Endometrial microvascular endothelial cells (primary cell): ENCODE data around the gene ERC2. TPM values are rescaled to one million over a fixed set of nuclear protein-coding genes. Genes with fewer than 3 reads are reported as not detected.

Source experiments
- in situ Hi-C: cut with HindIII; loops from 2 replicates; pipeline ENCODE4 v1.10.0; 2017; ENCODE audit warnings: low sequenced_read_pairs, low pct_unique_long_range_greater_than_20kb; ENCODE audit errors: inconsistent ontology term
- total RNA-seq: library from RNA; depleted of rRNA; stranded (reverse); fragments of >200 nt; gene quantifications from one replicate; pipeline ENCODE4 v1.2.3, GENCODE V29; 2015; ENCODE audit errors: inconsistent ontology term

Gene ERC2
- total RNA-seq, 1 donor from 2014 or later: not detected

DNA sequence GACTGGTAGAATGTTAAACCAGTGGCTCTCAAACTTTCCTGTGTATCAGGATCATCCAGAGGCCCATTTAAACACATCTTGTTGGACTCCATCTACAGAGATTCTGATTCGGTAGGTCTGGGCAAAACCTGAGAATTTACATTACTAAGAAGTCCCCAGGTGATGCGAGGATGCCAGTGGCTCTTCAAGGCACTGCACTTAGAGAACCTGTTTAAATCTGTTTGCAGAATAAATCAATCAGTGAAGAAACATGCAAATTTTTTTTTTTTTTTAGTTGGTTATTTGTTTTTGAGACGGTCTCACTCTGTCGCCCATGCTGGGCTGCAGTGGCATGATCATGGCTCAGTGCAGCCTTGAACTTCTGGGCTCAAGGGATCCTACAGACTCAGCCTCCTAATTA lies 863.4 kb downstream of the ERC2 start:
- in situ Hi-C loops: no loop called here

DNA sequence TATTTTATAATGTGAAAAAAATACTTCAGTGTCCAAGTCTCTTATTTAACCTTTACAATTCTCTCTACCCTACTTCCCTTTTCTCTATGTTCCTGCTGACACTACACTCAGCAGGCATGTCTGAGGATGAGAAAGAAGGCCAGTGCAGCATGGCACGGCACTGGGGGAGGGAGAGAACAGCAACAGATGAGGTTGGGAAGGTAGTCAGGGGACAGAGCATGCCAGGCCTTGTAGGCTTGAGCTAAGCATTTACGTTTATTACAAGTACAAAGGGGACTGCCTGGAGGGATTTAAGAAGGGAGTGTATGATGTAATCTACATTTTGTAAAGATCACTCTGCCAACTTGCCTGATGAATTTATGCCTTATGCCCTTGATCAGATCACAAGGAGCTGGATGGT lies 863.9 kb downstream of the ERC2 start:
- in situ Hi-C loops: no loop called here

DNA sequence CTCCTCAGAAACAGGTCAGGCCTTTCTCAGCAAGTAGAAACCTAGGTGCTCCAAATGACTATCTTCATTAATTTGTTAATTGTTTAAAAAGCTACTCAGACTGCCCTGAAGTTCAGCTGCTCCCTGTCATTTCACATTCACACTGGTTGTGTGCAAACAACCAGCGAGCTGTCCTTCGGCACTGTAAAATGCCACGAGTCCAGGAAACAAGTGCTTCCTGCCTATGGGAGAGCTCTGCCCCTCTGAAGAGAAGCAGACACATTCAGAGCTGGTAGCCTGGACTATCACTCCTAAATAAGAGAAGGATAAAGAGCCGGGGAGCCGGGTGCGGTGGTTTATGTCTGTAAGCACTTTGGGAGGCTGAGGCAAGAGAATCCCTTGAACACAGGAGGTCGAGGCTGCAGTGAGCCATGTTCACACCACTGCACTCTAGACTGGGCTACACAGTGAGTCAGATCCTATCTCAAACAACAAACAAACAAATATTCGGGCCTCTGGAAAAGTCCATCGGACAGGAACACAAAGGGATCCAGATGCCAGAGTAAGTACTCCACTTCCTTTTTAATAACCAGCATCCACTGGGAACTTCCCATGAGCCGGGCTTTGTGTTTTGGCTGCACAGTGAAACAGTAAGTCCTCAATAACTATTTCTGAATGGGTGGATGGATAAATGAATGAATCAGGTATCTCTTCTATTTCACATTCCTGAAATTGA lies 866.7 kb downstream of the ERC2 start:
- in situ Hi-C loops: no loop called here

DNA sequence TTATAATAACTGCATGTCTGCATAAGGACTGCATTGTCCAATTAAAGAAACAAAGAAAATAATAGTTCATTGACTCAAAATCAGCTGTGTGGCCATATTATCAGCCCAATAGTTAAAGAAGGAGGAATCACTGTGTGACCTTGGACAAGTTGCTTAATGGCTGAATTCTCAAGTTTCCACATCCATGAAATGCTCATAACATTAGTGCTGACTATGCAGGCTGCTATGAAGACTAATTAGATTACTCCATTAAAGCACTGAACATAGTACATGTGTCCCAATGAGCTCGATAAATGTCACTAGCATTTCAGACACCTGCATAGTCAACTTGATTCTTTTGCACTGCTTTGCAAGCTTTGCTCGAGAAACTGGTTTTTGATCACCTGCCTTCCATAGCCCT lies 870.0 kb downstream of the ERC2 start:
- in situ Hi-C loops: no loop called here

DNA sequence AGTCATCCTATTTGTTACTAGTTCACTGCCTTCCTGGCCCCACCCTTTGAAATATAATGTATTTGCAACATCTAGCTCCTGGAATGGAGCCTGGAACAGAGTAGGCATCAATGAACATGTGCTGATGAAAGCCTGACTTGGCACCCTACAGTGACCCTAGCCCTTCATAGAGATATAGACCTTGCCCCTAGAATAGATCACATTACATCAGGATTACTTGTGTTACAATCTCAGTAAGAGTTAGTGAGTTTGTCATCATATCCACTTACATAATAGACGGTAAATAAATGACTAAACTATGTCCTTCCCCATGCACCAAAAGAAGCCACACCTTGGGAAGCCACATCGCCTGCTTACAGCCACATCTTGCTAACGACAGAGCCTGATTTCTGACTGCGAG lies 870.6 kb downstream of the ERC2 start:
- in situ Hi-C loops: no loop called here

DNA sequence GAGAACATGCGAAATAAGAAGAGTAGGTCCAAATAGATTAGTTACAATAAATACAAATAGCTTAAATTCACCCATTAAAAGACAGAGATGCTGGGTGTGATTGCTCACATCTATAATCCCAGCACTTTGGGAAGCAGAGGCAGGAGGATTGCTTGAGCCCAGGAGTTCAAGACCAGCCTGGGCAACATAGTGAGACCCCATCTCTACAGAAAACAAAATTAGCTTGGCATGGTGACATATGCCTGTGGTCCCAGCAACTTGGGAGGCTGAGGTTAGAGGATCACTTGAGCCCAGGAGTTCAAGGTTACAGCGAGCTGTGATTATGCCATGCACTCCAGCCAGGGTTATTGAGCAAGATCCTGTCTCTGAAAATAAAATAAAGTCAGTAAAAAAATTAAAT lies 872.1 kb downstream of the ERC2 start:
- in situ Hi-C loops: no loop called here

DNA sequence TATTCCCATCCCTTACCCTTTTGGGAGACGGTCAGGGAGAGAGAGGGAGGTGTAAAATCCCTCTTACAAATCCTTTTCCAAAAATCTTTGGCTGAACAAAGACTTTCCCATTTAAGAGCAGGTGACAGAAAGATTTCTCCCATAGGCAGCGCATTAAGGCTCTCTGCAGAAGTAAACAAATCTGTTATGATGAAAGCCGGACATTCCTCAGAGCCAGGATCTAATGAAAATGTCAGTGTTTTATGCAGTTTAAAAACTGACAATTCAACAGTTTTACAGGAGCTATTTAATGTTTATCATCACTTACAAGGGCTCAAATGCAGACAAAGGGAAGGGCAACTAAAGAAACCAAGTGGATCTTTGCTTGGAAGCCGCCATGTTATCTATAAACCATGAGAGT lies 872.8 kb downstream of the ERC2 start:
- in situ Hi-C loops: no loop called here

DNA sequence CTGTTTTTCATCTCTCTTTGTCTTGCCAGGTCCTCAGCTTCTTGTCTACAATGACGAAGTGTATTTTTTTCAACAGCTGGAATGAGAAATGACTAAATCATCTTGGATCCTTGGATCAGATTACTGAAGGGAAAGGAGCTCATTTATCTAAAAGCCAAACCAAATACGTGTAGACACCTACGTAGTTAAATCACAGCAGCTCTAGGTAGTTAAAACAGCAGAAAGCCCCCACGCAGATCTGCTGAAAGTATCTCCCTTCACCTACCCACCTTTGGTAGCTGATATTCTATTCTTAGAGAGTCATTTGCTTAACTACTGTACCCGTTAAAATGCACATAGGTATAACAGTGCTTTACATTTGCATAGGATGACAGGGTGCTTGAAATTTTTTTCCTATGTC lies 875.7 kb downstream of the ERC2 start:
- in situ Hi-C loops: no loop called here

DNA sequence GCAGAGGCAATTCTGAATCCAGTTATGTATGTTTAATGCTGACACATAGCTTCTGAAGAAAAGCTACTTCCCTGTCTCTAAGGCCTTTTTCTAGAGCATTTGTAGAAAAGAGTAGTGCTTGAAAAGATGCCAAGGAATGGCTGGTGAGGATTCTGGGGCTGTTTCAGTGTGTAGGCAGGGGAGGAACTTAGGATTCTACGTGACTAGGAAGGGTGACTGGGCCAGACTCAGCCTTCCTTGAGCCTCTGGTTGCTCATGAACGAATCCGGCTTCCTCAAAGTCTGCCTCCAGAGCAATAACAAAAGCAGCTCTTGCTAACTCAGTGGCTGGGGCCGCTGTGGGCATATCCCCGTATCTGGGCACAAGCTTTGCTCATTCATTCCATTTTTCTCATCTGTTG lies 876.4 kb downstream of the ERC2 start:
- in situ Hi-C loops: no loop called here

DNA sequence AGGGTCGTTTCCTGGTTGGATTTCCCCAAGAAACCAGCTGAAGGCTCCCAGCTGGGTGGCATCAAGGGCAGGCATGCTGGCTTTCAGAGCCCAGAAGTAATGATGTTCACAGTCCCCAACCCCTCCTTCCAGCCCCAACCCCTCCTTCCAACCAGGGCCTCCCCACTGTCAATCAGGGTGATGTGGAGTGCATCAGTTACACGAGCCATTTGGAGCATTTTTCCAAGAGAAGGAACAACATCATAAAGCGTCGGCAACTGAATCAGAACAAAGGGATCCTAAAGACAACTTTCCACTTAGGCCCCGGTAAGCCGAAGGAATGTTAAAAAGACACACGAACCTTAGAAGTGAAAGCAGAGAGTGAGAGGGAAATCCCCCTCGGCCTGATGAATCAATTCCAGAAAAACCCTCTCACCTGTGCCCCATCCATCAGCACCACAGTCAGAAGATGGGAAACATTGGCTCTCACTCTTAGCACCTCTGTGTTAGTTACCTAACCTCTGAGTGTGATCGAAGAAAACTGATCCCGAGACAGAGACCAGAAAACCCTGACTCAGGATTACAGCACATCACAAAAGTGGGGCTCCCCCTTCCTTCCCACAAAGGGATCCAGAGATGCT lies 880.0 kb downstream of the ERC2 start:
- in situ Hi-C loops: no loop called here

DNA sequence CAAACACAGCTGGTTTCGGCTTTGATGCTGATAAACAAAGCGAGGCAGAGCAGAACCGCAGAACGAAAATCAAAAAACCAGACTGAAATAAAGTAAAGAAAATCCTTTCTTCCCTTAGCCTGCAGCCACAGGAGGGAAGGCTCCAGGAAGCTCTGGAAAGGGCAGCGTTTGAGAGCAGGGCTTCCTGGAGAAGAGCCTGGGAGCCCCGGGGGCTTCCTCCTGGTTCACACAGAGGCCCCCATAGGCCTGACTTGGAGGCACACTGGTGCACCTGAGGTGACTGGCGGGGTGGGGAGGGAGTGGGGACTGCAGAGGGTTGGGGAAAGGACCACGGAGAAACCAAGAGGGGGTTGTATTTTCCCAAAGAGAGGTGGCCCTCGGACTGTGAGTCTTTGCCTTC lies 882.4 kb downstream of the ERC2 start:
- in situ Hi-C loops: no loop called here

DNA sequence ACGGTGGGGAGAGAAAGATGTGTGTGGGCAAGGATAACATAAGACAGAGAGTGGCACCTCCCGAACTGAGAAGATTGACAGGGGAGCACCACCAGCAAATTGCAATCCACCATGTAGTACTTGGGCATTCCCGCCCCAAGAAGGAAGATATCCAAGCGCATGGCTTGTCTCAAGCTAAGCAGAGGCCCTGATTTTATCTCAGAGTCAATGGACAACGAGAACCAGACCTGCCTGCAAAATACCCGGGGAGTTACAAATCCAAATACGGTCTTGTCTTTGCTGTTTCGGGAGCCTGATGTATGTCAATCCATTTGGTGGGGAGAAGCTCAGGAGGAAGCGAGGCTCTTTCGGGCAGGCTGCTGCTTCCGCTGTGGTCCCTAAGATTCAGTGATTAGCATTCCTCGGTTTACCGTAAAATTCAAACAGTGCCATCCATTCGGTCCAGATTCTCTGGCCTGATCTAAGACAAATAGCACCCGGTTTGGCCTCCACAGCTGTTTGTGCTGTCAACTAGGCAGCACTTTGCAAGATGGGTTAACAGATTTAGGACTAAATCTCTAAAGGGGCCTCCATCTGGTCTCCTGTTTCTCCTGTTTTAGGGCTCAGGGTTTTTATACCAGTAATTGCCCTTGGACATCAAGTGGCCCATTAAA lies 883.4 kb downstream of the ERC2 start:
- in situ Hi-C loops: no loop called here

DNA sequence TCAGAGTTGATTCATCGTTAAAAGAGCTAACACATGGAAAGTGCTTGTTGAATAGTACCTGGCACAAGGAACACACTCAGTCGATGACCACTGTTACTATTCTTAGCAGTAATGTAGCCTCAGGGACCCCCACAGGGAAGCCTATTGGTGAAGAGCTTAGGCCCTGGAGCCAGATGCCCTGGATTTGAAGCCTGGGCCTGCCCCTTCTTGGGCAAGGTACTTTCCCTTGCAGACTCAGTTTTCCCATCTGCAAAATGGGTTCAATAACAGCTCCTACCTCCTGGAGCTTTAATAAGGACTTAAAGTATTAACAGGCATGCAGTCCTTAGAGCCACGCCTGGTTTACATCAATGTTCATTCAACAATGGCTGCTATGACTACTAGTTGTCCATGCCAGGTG lies 884.2 kb downstream of the ERC2 start:
- in situ Hi-C loops: no loop called here

DNA sequence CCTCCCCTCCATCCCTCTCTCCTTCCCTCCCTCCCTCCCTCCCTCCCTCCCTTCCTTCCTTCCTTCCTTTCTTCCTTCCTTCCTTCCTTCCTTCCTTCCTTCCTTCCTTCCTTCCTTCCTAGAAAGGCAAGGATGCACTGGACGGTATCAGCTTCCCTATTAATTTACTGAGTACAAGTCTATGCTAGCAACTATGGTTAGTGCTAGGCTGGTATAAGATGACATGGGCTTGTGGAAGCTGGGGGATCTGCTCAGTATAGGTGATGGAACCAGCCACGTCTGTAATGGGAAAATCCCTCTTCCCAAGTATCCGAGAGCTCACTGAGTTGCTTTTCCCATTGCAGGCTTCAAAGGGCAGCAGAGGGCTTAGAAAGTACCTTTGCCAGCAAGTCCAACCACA lies 884.8 kb downstream of the ERC2 start:
- in situ Hi-C loops: no loop called here

DNA sequence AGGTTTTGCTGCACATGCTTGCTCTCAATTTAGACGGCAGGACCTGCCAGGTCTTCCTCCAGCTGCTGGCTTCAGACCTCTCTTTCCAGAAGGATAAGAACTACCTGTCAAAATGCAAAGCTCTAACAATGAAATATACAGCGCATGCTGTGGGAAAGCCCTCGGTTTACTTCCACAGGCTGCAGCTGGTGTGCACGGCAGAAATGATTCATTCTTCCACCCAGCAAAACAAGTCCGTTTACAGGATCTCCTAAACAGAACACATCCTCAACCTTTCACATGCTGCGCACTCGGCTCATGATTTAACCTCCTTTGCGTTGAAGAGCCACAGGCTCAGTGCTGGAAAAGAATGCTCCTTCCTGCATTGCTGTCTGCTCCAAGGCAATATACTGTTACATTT lies 888.8 kb downstream of the ERC2 start:
- in situ Hi-C loops: no loop called here

DNA sequence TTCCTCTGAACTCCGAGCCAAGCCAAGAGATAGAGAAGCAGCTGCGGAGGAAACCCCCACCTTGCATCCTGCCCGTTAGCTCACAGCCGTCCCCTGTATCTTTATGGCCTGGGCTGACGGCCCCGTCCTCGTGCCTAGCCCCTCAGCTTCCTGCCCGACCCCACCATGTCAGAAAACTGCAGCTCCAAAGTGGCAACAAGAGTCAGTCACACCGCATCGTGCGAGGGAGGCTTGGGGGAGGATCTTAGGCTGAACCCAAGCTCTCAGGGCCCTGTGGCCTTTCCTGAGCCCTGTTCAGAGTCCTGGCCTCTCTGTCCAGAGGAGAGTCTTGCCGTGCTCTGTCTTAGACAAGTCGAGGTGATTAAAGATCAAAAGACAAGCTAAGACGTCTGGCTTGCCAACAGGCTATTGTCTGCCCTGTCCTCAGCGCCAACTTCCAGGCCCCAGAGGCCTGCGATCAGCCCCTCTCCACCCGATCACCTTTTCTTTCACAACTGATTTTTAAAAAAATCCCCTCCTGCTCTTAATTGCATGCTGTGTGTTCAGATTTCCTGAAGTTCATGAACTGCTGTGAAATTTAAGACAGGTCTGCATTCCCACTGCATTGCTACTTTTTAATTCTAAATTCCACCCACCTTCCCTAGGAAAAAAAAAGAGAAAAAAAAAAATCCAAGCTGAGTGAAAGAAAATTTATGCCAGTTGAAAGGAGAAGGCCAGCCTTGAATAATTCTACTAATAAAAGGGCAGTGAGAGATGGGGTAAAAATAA lies 891.5 kb downstream of the ERC2 start:
- in situ Hi-C loops: no loop called here

DNA sequence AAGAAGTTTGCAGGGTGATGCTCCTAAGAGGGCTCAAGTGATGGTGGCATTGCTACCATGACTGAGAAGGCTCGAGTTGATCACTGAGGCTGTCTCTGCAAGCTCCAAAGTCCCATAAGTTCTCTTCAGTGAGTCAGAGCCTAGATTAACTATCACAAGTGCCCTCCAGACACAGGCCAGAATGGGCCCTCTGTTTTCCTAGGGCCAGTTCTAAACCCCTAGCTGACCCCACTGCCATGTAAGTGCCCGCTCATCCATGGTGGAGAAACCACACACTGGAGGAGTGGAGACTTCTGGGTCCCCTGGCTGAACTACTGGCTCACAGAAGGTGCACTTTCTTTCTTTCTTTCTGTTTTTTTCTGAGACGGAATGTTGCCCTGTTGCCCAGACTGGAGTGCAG lies 893.6 kb downstream of the ERC2 start:
- in situ Hi-C loops: no loop called here

DNA sequence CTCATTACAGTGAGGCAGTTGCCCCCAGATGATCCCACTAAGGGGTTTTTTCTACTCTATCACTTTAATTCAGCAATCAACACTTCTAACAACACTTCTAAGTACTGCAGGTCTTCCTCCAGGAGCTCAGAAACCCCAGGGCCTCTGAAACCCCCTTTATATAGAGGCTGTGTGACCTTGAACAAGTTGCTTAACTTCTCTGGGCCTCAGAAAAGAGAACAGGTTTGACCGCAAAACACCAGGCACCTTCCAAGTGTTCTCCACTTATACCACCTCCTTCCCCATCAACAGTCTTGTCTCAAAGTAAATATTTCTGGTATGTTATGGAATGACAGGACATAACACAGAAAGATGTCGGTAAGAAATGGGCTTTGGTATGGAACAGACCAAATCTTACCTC lies 895.5 kb downstream of the ERC2 start:
- in situ Hi-C loops: no loop called here

DNA sequence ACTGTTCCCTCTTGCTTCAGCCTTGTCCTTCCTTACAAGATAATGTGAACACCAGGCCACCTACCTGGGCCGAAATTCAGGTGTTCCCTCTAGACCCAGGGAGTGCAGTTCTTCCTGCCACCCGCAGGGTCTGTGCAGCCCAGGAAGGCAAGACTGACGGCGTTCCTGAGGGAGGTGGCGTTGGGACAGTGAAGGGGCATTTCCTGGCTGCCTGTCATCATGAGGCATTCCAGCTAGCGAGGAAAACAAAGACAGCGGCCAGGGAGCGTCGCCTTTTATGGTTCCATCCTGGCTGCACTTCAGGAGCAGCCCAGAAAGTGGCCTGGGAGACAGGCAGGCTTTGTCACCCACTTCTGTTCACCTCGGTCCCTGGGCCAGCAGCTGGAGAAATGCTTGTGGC lies 896.4 kb downstream of the ERC2 start:
- in situ Hi-C loops: no loop called here
